HL-60 (cell line): Measurements from ENCODE around the gene ACCS.

Source experiments
- DNase-seq, 2 experiments: peaks; one replicate each; pipeline ENCODE4 v3.0.0-alpha.2; 2010 to 2020; ENCODE audit warnings: low read depth in 1 of 2, low spot score in 1 of 2
- H3K27ac ChIP-seq: fragments of 250-450 bp; sonication (Bioruptor Pico); replicated peaks from 2 replicates; pipeline ENCODE4 v1.5.1; 2020; ENCODE audit warnings: mild to moderate bottlenecking, moderate library complexity
- H3K27me3 ChIP-seq: fragments of 250-450 bp; sonication (Bioruptor Pico); 2 replicates; pipeline ENCODE4 v1.5.1; 2021; ENCODE audit warnings: mild to moderate bottlenecking, moderate library complexity; ENCODE audit not compliant: insufficient read depth, poor library complexity, severe bottlenecking
- H3K4me3 ChIP-seq: replicated peaks from 2 replicates; pipeline ENCODE4 v1.5.1; 2011; ENCODE audit warnings: mild to moderate bottlenecking, control low read depth, low read length; ENCODE audit not compliant: insufficient read depth
- GABPA ChIP-seq: IDR thresholded peaks from 2 replicates; pipeline ENCODE4 v1.6.1; 2012; ENCODE audit warnings: low read depth
- POLR2AphosphoS5 ChIP-seq: IDR thresholded peaks from 2 replicates; pipeline ENCODE4 v1.6.1; 2012; ENCODE audit warnings: low read depth
- SPI1 ChIP-seq: IDR thresholded peaks from 2 replicates; pipeline ENCODE4 v1.6.1; 2012; ENCODE audit warnings: low read depth, mild to moderate bottlenecking, borderline replicate concordance
- TF ChIP-seq, protein P1 (sequence below): IDR thresholded peaks from one replicate; pipeline ENCODE4 v1.5.1; 2011; ENCODE audit warnings: low read length, control low read depth, inconsistent platforms; ENCODE audit not compliant: insufficient read depth
- TF ChIP-seq, protein P2 (sequence below): IDR thresholded peaks from 2 replicates; pipeline ENCODE4 v1.6.1; 2012; ENCODE audit warnings: low read depth; ENCODE audit not compliant: insufficient replicate concordance

Gene ACCS

GRCh38 chr11:44025727-44026126, 40.3 kb upstream of the ACCS start:
- H3K4me3 ChIP-seq: no peak overlapping the region
- TF ChIP-seq POLR2AphosphoS5: no peak
- TF ChIP-seq, protein P1, sequence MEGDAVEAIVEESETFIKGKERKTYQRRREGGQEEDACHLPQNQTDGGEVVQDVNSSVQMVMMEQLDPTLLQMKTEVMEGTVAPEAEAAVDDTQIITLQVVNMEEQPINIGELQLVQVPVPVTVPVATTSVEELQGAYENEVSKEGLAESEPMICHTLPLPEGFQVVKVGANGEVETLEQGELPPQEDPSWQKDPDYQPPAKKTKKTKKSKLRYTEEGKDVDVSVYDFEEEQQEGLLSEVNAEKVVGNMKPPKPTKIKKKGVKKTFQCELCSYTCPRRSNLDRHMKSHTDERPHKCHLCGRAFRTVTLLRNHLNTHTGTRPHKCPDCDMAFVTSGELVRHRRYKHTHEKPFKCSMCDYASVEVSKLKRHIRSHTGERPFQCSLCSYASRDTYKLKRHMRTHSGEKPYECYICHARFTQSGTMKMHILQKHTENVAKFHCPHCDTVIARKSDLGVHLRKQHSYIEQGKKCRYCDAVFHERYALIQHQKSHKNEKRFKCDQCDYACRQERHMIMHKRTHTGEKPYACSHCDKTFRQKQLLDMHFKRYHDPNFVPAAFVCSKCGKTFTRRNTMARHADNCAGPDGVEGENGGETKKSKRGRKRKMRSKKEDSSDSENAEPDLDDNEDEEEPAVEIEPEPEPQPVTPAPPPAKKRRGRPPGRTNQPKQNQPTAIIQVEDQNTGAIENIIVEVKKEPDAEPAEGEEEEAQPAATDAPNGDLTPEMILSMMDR: no peak
- TF ChIP-seq, protein P2, sequence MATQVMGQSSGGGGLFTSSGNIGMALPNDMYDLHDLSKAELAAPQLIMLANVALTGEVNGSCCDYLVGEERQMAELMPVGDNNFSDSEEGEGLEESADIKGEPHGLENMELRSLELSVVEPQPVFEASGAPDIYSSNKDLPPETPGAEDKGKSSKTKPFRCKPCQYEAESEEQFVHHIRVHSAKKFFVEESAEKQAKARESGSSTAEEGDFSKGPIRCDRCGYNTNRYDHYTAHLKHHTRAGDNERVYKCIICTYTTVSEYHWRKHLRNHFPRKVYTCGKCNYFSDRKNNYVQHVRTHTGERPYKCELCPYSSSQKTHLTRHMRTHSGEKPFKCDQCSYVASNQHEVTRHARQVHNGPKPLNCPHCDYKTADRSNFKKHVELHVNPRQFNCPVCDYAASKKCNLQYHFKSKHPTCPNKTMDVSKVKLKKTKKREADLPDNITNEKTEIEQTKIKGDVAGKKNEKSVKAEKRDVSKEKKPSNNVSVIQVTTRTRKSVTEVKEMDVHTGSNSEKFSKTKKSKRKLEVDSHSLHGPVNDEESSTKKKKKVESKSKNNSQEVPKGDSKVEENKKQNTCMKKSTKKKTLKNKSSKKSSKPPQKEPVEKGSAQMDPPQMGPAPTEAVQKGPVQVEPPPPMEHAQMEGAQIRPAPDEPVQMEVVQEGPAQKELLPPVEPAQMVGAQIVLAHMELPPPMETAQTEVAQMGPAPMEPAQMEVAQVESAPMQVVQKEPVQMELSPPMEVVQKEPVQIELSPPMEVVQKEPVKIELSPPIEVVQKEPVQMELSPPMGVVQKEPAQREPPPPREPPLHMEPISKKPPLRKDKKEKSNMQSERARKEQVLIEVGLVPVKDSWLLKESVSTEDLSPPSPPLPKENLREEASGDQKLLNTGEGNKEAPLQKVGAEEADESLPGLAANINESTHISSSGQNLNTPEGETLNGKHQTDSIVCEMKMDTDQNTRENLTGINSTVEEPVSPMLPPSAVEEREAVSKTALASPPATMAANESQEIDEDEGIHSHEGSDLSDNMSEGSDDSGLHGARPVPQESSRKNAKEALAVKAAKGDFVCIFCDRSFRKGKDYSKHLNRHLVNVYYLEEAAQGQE: no peak
- TF ChIP-seq GABPA: no peak
- TF ChIP-seq SPI1: no peak
- H3K27ac ChIP-seq: no peak overlapping the region
- no peaks in the 10 kb centered on the region for H3K27me3 ChIP-seq
- DNase-seq: no peak

GRCh38 chr11:44028401-44028800, 37.7 kb upstream of the ACCS start:
- no peak overlapping the region for H3K27ac ChIP-seq
- DNase-seq: no peak
- TF ChIP-seq GABPA (no peak), POLR2AphosphoS5 (no peak), SPI1 (no peak)
- TF ChIP-seq, protein P1: no peak
- TF ChIP-seq, protein P2: no peak
- no peaks in the 10 kb centered on the region for H3K27me3 ChIP-seq
- no peak overlapping the region for H3K4me3 ChIP-seq

GRCh38 chr11:44028816-44029506, 37.1 kb upstream of the ACCS start:
- H3K27me3 ChIP-seq: no peaks in the 10 kb centered on the region
- no peak overlapping the region for H3K4me3 ChIP-seq
- no peak for DNase-seq
- no peak overlapping the region for H3K27ac ChIP-seq
- TF ChIP-seq SPI1 (no peak), POLR2AphosphoS5 (no peak), GABPA (no peak)
- TF ChIP-seq, protein P2: no peak
- TF ChIP-seq, protein P1: no peak
